HepG2 (cell line): Measurements from ENCODE around the gene PDE4D. TPM values are rescaled to one million over a fixed set of nuclear protein-coding genes. Genes with fewer than 3 reads are reported as not detected.

Experiments used
- ATAC-seq: fragments of 200-7000 bp; cut with Tn5 transposase; 3 replicates; pipeline ENCODE4 v1.9.1; 2020; ENCODE audit warnings: mild to moderate bottlenecking, moderate library complexity
- BruUV-seq: library from RNA; stranded (reverse); fragments of 400-500 nt; replicated peaks from 2 replicates; lab custom pipeline; 2021; lab: Mats Ljungman, UMichigan
- CTCF ChIA-PET: fragments of 300-600 bp; formaldehyde crosslinking; extraction: SDS; loops from one replicate; lab custom pipeline; 2021; ENCODE audit warnings: low total read pairs, inconsistent platforms, low intra/inter-chr PET ratio; lab: Yijun Ruan, JAX
- POLR2A ChIA-PET: fragments of 350-600 bp; sonication (Branson Sonifier 250); formaldehyde crosslinking; loops from one replicate; lab custom pipeline; 2020; ENCODE audit warnings: antibody characterized with exemption, inconsistent platforms; lab: Yijun Ruan, JAX
- DNase-seq: peaks from one replicate; pipeline ENCODE4 v3.0.0-alpha.2; 2015; ENCODE audit warnings: low spot score
- FAIRE-seq: peaks from 3 replicates; lab custom pipeline; 2011; peaks lifted over from hg19 to GRCh38; lab: Jason Lieb, UNC
- H2AFZ ChIP-seq: one replicate; pipeline ENCODE4 v1.6.1; 2011; ENCODE audit warnings: low read length, inconsistent platforms
- H3K27ac ChIP-seq: fragments of 300-600 bp; 3 replicates; pipeline ENCODE4 v1.8.0; 2011; ENCODE audit warnings: mixed run types, mild to moderate bottlenecking, mixed read lengths, low read length, inconsistent platforms; ENCODE audit not compliant: insufficient read depth; ENCODE audit errors: extremely low read length
- H3K27me3 ChIP-seq, 2 experiments: fragments of 200-600 bp in 1 of 2; 2 replicates in 1 of 2; 3 replicates in 1 of 2; pipeline versions ENCODE4 v1.6.0 to v1.8.0; 2011; ENCODE audit warnings: low read length in 2 of 2, mild to moderate bottlenecking in 2 of 2, moderate library complexity in 2 of 2, inconsistent platforms in 1 of 2; ENCODE audit not compliant: insufficient read depth in 2 of 2, control insufficient read depth in 1 of 2
- H3K36me3 ChIP-seq, 2 experiments: fragments of 200-600 bp in 1 of 2; replicated peaks in 1 of 2; 2 replicates in 1 of 2; 3 replicates in 1 of 2; pipeline versions ENCODE4 v1.5.1 to v1.8.0; 2011; ENCODE audit warnings: low read length in 2 of 2, inconsistent platforms in 1 of 2; ENCODE audit not compliant: insufficient read depth in 2 of 2, control insufficient read depth in 1 of 2
- H3K4me1 ChIP-seq: 2 replicates; pipeline ENCODE4 v1.5.1; 2012; ENCODE audit warnings: low read length, inconsistent platforms; ENCODE audit not compliant: insufficient read depth
- H3K4me2 ChIP-seq: 2 replicates; pipeline ENCODE4 v1.6.0; 2011; ENCODE audit warnings: low read depth, low read length, inconsistent platforms
- H3K4me3 ChIP-seq, 3 experiments: fragments of 200-600 bp in 1 of 3; sonication (generic), shearing (Covaris generic) in 1 of 3; replicated peaks in 1 of 3; 2 replicates each; pipeline ENCODE4 v1.5.1; 2011 to 2016; ENCODE audit warnings: low read length in 3 of 3, inconsistent platforms in 2 of 3, low read depth in 2 of 3, mild to moderate bottlenecking in 2 of 3, control low read depth in 1 of 3, mixed read lengths in 1 of 3; ENCODE audit not compliant: insufficient read depth in 1 of 3
- H3K79me2 ChIP-seq: one replicate; pipeline ENCODE4 v1.6.1; 2011; ENCODE audit warnings: low read length, inconsistent platforms; ENCODE audit not compliant: insufficient read depth
- H3K9ac ChIP-seq: 2 replicates; pipeline ENCODE4 v1.6.0; 2011; ENCODE audit warnings: mild to moderate bottlenecking, low read depth, low read length, inconsistent platforms; ENCODE audit not compliant: insufficient read depth
- H3K9me3 ChIP-seq: 2 replicates; pipeline ENCODE4 v1.5.1; 2012; ENCODE audit warnings: mild to moderate bottlenecking, low read length
- H4K20me1 ChIP-seq: 2 replicates; pipeline ENCODE4 v1.6.0; 2011; ENCODE audit warnings: inconsistent platforms, mild to moderate bottlenecking, low read length, moderate library complexity; ENCODE audit not compliant: insufficient read depth
- ATAD3A ChIP-seq: sonication (generic); formaldehyde crosslinking; IDR thresholded peaks from 2 replicates; pipeline ENCODE4 v1.4.0; 2020; ENCODE audit warnings: missing genetic modification reagents
- CEBPZ ChIP-seq: IDR thresholded peaks from 2 replicates; pipeline ENCODE4 v1.6.1; 2012; ENCODE audit warnings: low read length, improper control_type of control experiment
- ETS1 ChIP-seq: sonication (generic); formaldehyde crosslinking; IDR thresholded peaks from 2 replicates; pipeline ENCODE4 v1.4.0; 2020; ENCODE audit warnings: missing genetic modification reagents
- KDM1A ChIP-seq: IDR thresholded peaks from 2 replicates; pipeline ENCODE4 v1.6.1; 2016; ENCODE audit warnings: missing compliant biosample characterization
- KLF6 ChIP-seq: IDR thresholded peaks from 2 replicates; pipeline ENCODE4 v1.8.0; 2016; ENCODE audit warnings: missing biosample characterization, missing genetic modification reagents
- PATZ1 ChIP-seq: sonication (generic); formaldehyde crosslinking; IDR thresholded peaks from 2 replicates; pipeline ENCODE4 v1.4.0; 2020; ENCODE audit warnings: missing genetic modification reagents
- PBX2 ChIP-seq: IDR thresholded peaks from 2 replicates; pipeline ENCODE4 v1.6.1; 2016; ENCODE audit warnings: control low read depth
- RFXAP ChIP-seq: sonication (generic); formaldehyde crosslinking; IDR thresholded peaks from 2 replicates; pipeline ENCODE4 v1.4.0; 2020; ENCODE audit warnings: missing genetic modification reagents, borderline replicate concordance
- ZBTB42 ChIP-seq: sonication (generic); formaldehyde crosslinking; IDR thresholded peaks from 2 replicates; pipeline ENCODE4 v1.5.0; 2020; ENCODE audit warnings: mild to moderate bottlenecking, missing genetic modification reagents
- ZNF235 ChIP-seq: sonication (generic); formaldehyde crosslinking; IDR thresholded peaks from 2 replicates; pipeline ENCODE4 v1.8.1; 2023; ENCODE audit warnings: mild to moderate bottlenecking, missing genetic modification reagents, borderline replicate concordance
- ZNF615 ChIP-seq: sonication (generic); formaldehyde crosslinking; IDR thresholded peaks from 2 replicates; pipeline ENCODE4 v1.5.0; 2020; ENCODE audit warnings: mild to moderate bottlenecking, missing genetic modification reagents, borderline replicate concordance
- WGBS: methylation state at CpG from one replicate; pipeline ENCODE4 v1.1.6; 2017; ENCODE audit warnings: low lambda C conversion rate; 5-methylcytosine and 5-hydroxymethylcytosine counted together
- in situ Hi-C: cut with HindIII; loops from 2 replicates; pipeline ENCODE4 v1.10.0; 2017; ENCODE audit warnings: low pct_unique_long_range_greater_than_20kb; ENCODE audit not compliant: extremely low pct_ligation_motif_present
- intact Hi-C: fragments of 100-400 bp; cut with micrococcal nuclease; formaldehyde crosslinking; loops from one replicate; pipeline ENCODE4 v1.10.0; 2022; ENCODE audit not compliant: unreplicated experiment
- polyA plus RNA-seq, 8 experiments: library from polyadenylated mRNA; depleted of rRNA in 3 of 8; stranded (reverse) in 7 of 8; unstranded in 1 of 8; fragments of >200 nt; fragmentation: Illumina TruSeq in 4 of 8; extraction: Trizol in 4 of 8; gene quantifications; 2 replicates each; pipeline versions ENCODE4 v1.2.1 to v1.2.3, GENCODE V29; 2011 to 2016; ENCODE audit warnings: low read depth in 4 of 8, missing spikeins in 1 of 8, mixed read lengths in 1 of 8; ENCODE audit not compliant: insufficient read depth in 1 of 8
- total RNA-seq, 5 experiments: library from RNA; depleted of rRNA; stranded (reverse); fragments of >200 nt; fragmentation: Illumina TruSeq; extraction: Trizol; gene quantifications; 2 replicates each; pipeline ENCODE4 v1.2.3, GENCODE V29; 2016; ENCODE audit warnings: low read depth in 1 of 5
- TF ChIP-seq, protein P1 (sequence below): sonication (generic); formaldehyde crosslinking; IDR thresholded peaks from 2 replicates; pipeline ENCODE4 v1.4.0; 2020; ENCODE audit warnings: missing genetic modification reagents
- TF ChIP-seq, protein P2 (sequence below): sonication (generic); formaldehyde crosslinking; IDR thresholded peaks from 2 replicates; pipeline ENCODE4 v1.4.0; 2020; ENCODE audit warnings: mild to moderate bottlenecking, missing genetic modification reagents

PDE4D gene
- total and polyA plus RNA-seq, 2 of the 13 experiments (the other 11 are each of a cell fraction or from before 2014, with no cell fraction given) = 7.0 to 12.2 TPM

- FAIRE-seq (no peak), ATAC-seq (no peak), DNase-seq (no peak)
- Histone ChIP-seq H3K36me3 (no peaks in the 10 kb centered on the region), H3K4me3 (no peak overlapping the region), H3K27ac (no peak overlapping the region), H3K4me2 (no peak overlapping the region), H3K4me1 (no peaks in the 10 kb centered on the region), H3K27me3 (no peaks in the 10 kb centered on the region), H3K79me2 (no peaks in the 10 kb centered on the region), H4K20me1 (no peaks in the 10 kb centered on the region), H2AFZ (no peak overlapping the region), H3K9ac (no peak overlapping the region), H3K9me3 (no peaks in the 10 kb centered on the region)
- POLR2A ChIA-PET = no interaction called here
- in situ Hi-C loops (no loop called here), intact Hi-C loops (no loop called here)
- CTCF ChIA-PET = no interaction called here
- BruUV-seq = no TSS peak
- WGBS = 90% methylated on average over 3 of the region's 3 CpGs
- TF ChIP-seq ZNF615 (CRISPR knock-in tag) (no peak), ATAD3A (CRISPR knock-in tag) (no peak), ZBTB42 (no peak), RFXAP (CRISPR knock-in tag) (no peak), KLF6 (CRISPR knock-in tag) (no peak), PATZ1 (CRISPR knock-in tag) (no peak), ZNF235 (CRISPR knock-in tag) (no peak), ETS1 (CRISPR knock-in tag) (no peak), PBX2 (CRISPR knock-in tag) (no peak), KDM1A (CRISPR knock-in tag) (no peak), CEBPZ (no peak)
- TF ChIP-seq, protein P1, sequence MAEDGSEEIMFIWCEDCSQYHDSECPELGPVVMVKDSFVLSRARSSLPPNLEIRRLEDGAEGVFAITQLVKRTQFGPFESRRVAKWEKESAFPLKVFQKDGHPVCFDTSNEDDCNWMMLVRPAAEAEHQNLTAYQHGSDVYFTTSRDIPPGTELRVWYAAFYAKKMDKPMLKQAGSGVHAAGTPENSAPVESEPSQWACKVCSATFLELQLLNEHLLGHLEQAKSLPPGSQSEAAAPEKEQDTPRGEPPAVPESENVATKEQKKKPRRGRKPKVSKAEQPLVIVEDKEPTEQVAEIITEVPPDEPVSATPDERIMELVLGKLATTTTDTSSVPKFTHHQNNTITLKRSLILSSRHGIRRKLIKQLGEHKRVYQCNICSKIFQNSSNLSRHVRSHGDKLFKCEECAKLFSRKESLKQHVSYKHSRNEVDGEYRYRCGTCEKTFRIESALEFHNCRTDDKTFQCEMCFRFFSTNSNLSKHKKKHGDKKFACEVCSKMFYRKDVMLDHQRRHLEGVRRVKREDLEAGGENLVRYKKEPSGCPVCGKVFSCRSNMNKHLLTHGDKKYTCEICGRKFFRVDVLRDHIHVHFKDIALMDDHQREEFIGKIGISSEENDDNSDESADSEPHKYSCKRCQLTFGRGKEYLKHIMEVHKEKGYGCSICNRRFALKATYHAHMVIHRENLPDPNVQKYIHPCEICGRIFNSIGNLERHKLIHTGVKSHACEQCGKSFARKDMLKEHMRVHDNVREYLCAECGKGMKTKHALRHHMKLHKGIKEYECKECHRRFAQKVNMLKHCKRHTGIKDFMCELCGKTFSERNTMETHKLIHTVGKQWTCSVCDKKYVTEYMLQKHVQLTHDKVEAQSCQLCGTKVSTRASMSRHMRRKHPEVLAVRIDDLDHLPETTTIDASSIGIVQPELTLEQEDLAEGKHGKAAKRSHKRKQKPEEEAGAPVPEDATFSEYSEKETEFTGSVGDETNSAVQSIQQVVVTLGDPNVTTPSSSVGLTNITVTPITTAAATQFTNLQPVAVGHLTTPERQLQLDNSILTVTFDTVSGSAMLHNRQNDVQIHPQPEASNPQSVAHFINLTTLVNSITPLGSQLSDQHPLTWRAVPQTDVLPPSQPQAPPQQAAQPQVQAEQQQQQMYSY (CRISPR knock-in tag) = no peak
- TF ChIP-seq, protein P2, sequence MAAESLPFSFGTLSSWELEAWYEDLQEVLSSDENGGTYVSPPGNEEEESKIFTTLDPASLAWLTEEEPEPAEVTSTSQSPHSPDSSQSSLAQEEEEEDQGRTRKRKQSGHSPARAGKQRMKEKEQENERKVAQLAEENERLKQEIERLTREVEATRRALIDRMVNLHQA (CRISPR knock-in tag) = no peak
Observed at GRCh38 chr5:59729357-59729756, 164.2 kb downstream of the PDE4D start.
